Measurements from ENCODE around the gene HEPHL1. TPM values are rescaled to one million over a fixed set of nuclear protein-coding genes. Genes with fewer than 3 reads are reported as not detected.

The HEPHL1 gene
- total and polyA plus RNA-seq, 2 donors (not counting 1 experiment from before 2014, with no cell fraction given): not detected

DNA sequence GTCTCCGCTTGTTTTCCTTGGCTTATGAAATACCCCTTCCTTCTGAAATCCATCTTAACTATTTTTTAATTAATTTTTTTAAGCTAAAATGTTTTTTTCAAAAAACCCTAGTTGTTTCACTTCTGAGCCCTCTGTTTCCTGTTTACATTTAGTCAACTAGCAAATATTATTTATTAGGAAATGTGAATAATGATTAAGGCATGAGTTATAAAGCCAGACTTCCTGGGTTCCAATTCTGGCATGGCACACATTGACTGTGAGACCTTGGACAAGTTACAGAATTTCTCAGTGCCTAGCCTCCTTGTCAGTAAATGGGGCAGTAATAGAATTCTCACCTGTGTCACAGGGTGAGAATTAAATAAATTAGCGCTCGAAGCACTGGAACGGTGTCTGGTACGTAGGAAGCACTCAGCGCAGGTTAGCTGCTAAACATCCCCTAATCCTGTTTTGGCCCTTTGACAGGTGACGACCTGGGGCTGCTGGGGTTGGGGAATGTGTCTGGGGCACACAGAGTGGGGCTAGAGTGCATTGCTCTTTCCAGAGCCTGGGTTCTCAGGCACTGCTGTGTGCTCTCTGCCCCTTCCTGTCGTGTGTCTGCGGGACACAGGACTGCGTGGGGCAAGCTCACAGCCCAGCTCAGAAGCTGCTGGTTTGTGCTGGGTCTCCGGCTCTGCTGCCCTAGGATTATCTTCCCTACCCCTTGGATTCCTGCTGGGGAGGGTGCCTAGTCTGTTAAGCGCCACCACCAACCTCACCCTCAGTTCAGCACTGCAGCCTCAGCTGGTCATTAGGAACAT, 120.6 kb downstream of the HEPHL1 start:
- intact Hi-C loops (cut with micrococcal nuclease): no loop called here
- Mint-ChIP-seq H3K4me3 (no peak overlapping the region), H3K27me3 (no peaks in the 10 kb centered on the region), H3K4me1 (peaks cover 70% of the 10 kb centered on the region), H3K9me3 (ENCODE audit: insufficient read depth) (no peaks in the 10 kb centered on the region), H3K27ac (no peak overlapping the region)
- no peaks in the 10 kb centered on the region for H3K36me3 ChIP-seq (replicated peaks in 1 of 2; ENCODE audit: control extremely low read depth in 1 of 2, control insufficient read depth in 1 of 2, extremely low read depth in 1 of 2, insufficient read depth in 2 of 2, low read length in 1 of 2)
- H2AFZ ChIP-seq (ENCODE audit: insufficient read depth, low read depth, low read length, poor library complexity, severe bottlenecking): no peak overlapping the region
- WGBS (ENCODE audit: insufficient coverage): 97% methylated on average over 8 of the region's 12 CpGs
- DNase-seq: no peak
- ChIA-PET POLR2A (no interaction called here), CTCF (no interaction called here)
- no peak overlapping the region for H3K4me2 ChIP-seq (replicated peaks; ENCODE audit: low read depth, low read length, poor library complexity, severe bottlenecking)
- H3K79me2 ChIP-seq (ENCODE audit: control insufficient read depth, insufficient read depth, low read length): peaks cover 83% of the 10 kb centered on the region
- peaks cover 9 to 12% of the 10 kb centered on the region in 2 donors for H3K4me1 ChIP-seq (ENCODE audit: control insufficient read depth in 2 of 2, insufficient read depth in 2 of 2, low read length in 2 of 2)
- no peaks in the 10 kb centered on the region for H3K27me3 ChIP-seq (replicated peaks in 1 of 4; ENCODE audit: control extremely low read depth in 1 of 4, control insufficient read depth in 3 of 4, insufficient read depth in 4 of 4, low read length in 3 of 4)
- H3K4me3 ChIP-seq (ENCODE audit: control extremely low read depth in 1 of 5, extremely low read depth in 1 of 5, insufficient read depth in 1 of 5, low read depth in 2 of 5, low read length in 4 of 5): no peak overlapping the region
- ATAC-seq (ENCODE audit: low read depth): no peak
- no peak overlapping the region for H3K9ac ChIP-seq (ENCODE audit: low read length)
- no peak overlapping the region for H3K27ac ChIP-seq (ENCODE audit: low read length in 2 of 2)
- TF ChIP-seq EZH2 (IDR thresholded peaks at IDR 0.05; ENCODE audit: borderline replicate concordance, insufficient read depth, low read depth, low read length, poor library complexity, severe bottlenecking): no peak
- TF ChIP-seq, protein P1, sequence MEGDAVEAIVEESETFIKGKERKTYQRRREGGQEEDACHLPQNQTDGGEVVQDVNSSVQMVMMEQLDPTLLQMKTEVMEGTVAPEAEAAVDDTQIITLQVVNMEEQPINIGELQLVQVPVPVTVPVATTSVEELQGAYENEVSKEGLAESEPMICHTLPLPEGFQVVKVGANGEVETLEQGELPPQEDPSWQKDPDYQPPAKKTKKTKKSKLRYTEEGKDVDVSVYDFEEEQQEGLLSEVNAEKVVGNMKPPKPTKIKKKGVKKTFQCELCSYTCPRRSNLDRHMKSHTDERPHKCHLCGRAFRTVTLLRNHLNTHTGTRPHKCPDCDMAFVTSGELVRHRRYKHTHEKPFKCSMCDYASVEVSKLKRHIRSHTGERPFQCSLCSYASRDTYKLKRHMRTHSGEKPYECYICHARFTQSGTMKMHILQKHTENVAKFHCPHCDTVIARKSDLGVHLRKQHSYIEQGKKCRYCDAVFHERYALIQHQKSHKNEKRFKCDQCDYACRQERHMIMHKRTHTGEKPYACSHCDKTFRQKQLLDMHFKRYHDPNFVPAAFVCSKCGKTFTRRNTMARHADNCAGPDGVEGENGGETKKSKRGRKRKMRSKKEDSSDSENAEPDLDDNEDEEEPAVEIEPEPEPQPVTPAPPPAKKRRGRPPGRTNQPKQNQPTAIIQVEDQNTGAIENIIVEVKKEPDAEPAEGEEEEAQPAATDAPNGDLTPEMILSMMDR (IDR thresholded peaks at IDR 0.05): no peak
- peaks cover 47% of the 10 kb centered on the region for H4K20me1 ChIP-seq (ENCODE audit: control insufficient read depth, insufficient read depth, low read length, poor library complexity, severe bottlenecking)
- peaks cover 0 to 3% (median 0%) of the 10 kb centered on the region in 3 donors for H3K9me3 ChIP-seq (ENCODE audit: control extremely low read depth in 1 of 3, control insufficient read depth in 2 of 3, insufficient read depth in 1 of 3, low read length in 2 of 3)

Measured in B cell (primary cell).